HUDEP-2 (cell line): ENCODE results near the gene COPG1.

ENCODE experiments used
- DNase-seq, 76 experiments: peaks; one replicate each; lab custom pipeline; 2025; ENCODE audit not compliant: unreplicated experiment in 76 of 76; lab: John Stamatoyannopoulos, UW

Gene COPG1

GRCh38 chr3:129326595-129326994 is 77.2 kb downstream of the COPG1 start:
- DNase-seq = no peak
